Activated CD8-positive, alpha-beta memory T cell treated with anti-CD3 and anti-CD28 coated beads, Interleukin-2, amount 50 U/mL, for 4 hours (primary cell): ENCODE results near the gene TCFL5.
"Not testable (repeated sequence)": the region's sequence is repeated elsewhere in the genome, so short reads cannot be mapped to it uniquely, and the experiment has no call there.

ENCODE experiments used
- DNase-seq: peaks from one replicate; pipeline ENCODE4 v3.0.0-alpha.2; 2020

Gene TCFL5

GRCh38 chr20:62852841-62853240 is 8.8 kb downstream of the TCFL5 start:
- no peak for DNase-seq

- no peak for DNase-seq
Measured at GRCh38 chr20:62852196-62852595, 9.4 kb downstream of the TCFL5 start.

- no peak for DNase-seq
Measured at GRCh38 chr20:62850333-62850974, 11.2 kb downstream of the TCFL5 start.

GRCh38 chr20:62849431-62849830 is 12.2 kb downstream of the TCFL5 start:
- no peak for DNase-seq

GRCh38 chr20:62848917-62849316 is 12.7 kb downstream of the TCFL5 start:
- DNase-seq: not testable (repeated sequence)

GRCh38 chr20:62846166-62846890 is 15.3 kb downstream of the TCFL5 start:
- no peak for DNase-seq

GRCh38 chr20:62845416-62846160 is 16.0 kb downstream of the TCFL5 start:
- DNase-seq: no peak

GRCh38 chr20:62844182-62844581 is 17.4 kb downstream of the TCFL5 start:
- no peak for DNase-seq

GRCh38 chr20:62843656-62844055 is 18.0 kb downstream of the TCFL5 start:
- no peak for DNase-seq

GRCh38 chr20:62841705-62842212 is 19.9 kb downstream of the TCFL5 start:
- no peak for DNase-seq

- DNase-seq: no peak
Measured at GRCh38 chr20:62840244-62841197, 21.1 kb downstream of the TCFL5 start.

GRCh38 chr20:62839816-62840215 is 21.8 kb downstream of the TCFL5 start:
- no peak for DNase-seq

- DNase-seq: no peak
Measured at GRCh38 chr20:62839261-62839660, 22.4 kb downstream of the TCFL5 start.

- DNase-seq: no peak
Measured at GRCh38 chr20:62838128-62838891, 23.3 kb downstream of the TCFL5 start.

GRCh38 chr20:62837790-62838127 is 23.9 kb downstream of the TCFL5 start:
- DNase-seq: no peak

- no peak for DNase-seq
Measured at GRCh38 chr20:62836967-62837490, 24.6 kb downstream of the TCFL5 start.

GRCh38 chr20:62835931-62836861 is 25.4 kb downstream of the TCFL5 start:
- no peak for DNase-seq

GRCh38 chr20:62834967-62835730 is 26.5 kb downstream of the TCFL5 start:
- DNase-seq: no peak

GRCh38 chr20:62832951-62833391 is 28.7 kb downstream of the TCFL5 start:
- no peak for DNase-seq
